Ascending aorta (tissue), 2 donors: Measurements from ENCODE around the gene EEF2. TPM values are rescaled to one million over a fixed set of nuclear protein-coding genes. Genes with fewer than 3 reads are reported as not detected.

Source experiments
- DNase-seq, 2 donors: peaks; one replicate each; pipeline ENCODE4 v3.0.0-alpha.2; 2019; ENCODE audit warnings: low spot score in 2 of 2
- H3K27ac ChIP-seq, 2 donors: fragments of 200-600 bp; sonication (generic); one replicate each; pipeline ENCODE4 v1.5.1; 2016 to 2017; ENCODE audit warnings: mild to moderate bottlenecking in 1 of 2
- H3K27me3 ChIP-seq: fragments of 200-600 bp; sonication (generic); one replicate; pipeline ENCODE4 v1.5.1; 2017
- H3K36me3 ChIP-seq, 2 donors: fragments of 200-600 bp; sonication (generic); one replicate each; pipeline ENCODE4 v1.5.1; 2016
- H3K4me1 ChIP-seq, 2 donors: fragments of 200-600 bp; sonication (generic); one replicate each; pipeline ENCODE4 v1.5.1; 2016 to 2017; ENCODE audit warnings: mild to moderate bottlenecking in 1 of 2
- H3K4me3 ChIP-seq, 2 donors: fragments of 200-600 bp; sonication (generic); one replicate each; pipeline ENCODE4 v1.5.1; 2016 to 2017; ENCODE audit warnings: mild to moderate bottlenecking in 1 of 2
- H3K9me3 ChIP-seq, 2 donors: fragments of 200-600 bp; sonication (generic); one replicate each; pipeline ENCODE4 v1.5.1; 2016
- CTCF ChIP-seq, 3 experiments: fragments of 200-600 bp in 2 of 3; fragments of 450-650 bp in 1 of 3; sonication (generic) in 2 of 3; IDR thresholded peaks; one replicate each; pipeline ENCODE4 v1.5.1; 2016 to 2019; ENCODE audit warnings: antibody characterized with exemption in 3 of 3, mild to moderate bottlenecking in 1 of 3, moderate library complexity in 1 of 3
- intact Hi-C: fragments of 100-400 bp; cut with DNase I; formaldehyde crosslinking; loops from one replicate; pipeline ENCODE4 v1.15.1; 2023
- total RNA-seq: library from RNA; depleted of rRNA; stranded (reverse); fragments of >200 nt; gene quantifications from one replicate; pipeline ENCODE4 v1.1.0, GENCODE V29; 2016

The EEF2 gene
- total RNA-seq, 1 donor from 2014 or later = 1,544 TPM

- no peak for TF ChIP-seq CTCF (IDR thresholded peaks at IDR 0.05)
- Histone ChIP-seq H3K9me3 (no peaks in the 10 kb centered on the region), H3K4me3 (no peak overlapping the region), H3K27ac (no peak overlapping the region), H3K4me1 (no peaks in the 10 kb centered on the region), H3K36me3 (no peaks in the 10 kb centered on the region), H3K27me3 (no peaks in the 10 kb centered on the region)
- intact Hi-C loops = no loop called here
- DNase-seq = no peak
These were observed 10.3 kb upstream of the EEF2 start for GRCh38 chr19:3995607-3996006.

GRCh38 chr19:3990815-3991117, 5.5 kb upstream of the EEF2 start:
- Histone ChIP-seq H3K27ac (no peak overlapping the region), H3K27me3 (no peaks in the 10 kb centered on the region), H3K4me3 (no peak overlapping the region), H3K9me3 (no peaks in the 10 kb centered on the region), H3K4me1 (peaks cover 5 to 10% of the 10 kb centered on the region in 2 donors), H3K36me3 (no peaks in the 10 kb centered on the region)
- intact Hi-C loops = loop anchor here (1.0 kb wide), 2 partner anchors 17 to 71 kb away; partner anchors contain the start of gene PIAS4
- no peak for TF ChIP-seq CTCF (IDR thresholded peaks at IDR 0.05)
- no peak for DNase-seq

- no peaks in the 10 kb centered on the region for H3K9me3 ChIP-seq
- no peaks in the 10 kb centered on the region for H3K27me3 ChIP-seq
- peak overlapping the region in 1 of 2 donors; percentile 96 for H3K4me3 ChIP-seq
- TF ChIP-seq CTCF (IDR thresholded peaks at IDR 0.05) = peak; percentile 79 to 88 (median 83)
- no peak overlapping the region for H3K27ac ChIP-seq
- DNase-seq = peak in 1 of 2 donors; percentile 91
- H3K4me1 ChIP-seq = peaks cover 8 to 27% of the 10 kb centered on the region in 2 donors
- H3K36me3 ChIP-seq = peaks cover 14 to 16% of the 10 kb centered on the region in 2 donors
- intact Hi-C loops = loop anchor here (2.0 to 5.0 kb wide), 3 partner anchors 135 to 225 kb away; partner anchors contain the start of genes ANKRD24, MAP2K2, MRPL54 and SIRT6
These were observed 2.5 kb upstream of the EEF2 start for GRCh38 chr19:3987619-3988371.

- H3K9me3 ChIP-seq = no peaks in the 10 kb centered on the region
- no peak for DNase-seq
- peak; percentile 52 to 76 (median 63) for TF ChIP-seq CTCF (IDR thresholded peaks at IDR 0.05)
- H3K27me3 ChIP-seq = no peaks in the 10 kb centered on the region
- H3K4me3 ChIP-seq = peak overlapping the region; percentile 89 to 96
- peak overlapping the region in 1 of 2 donors; percentile 52 for H3K27ac ChIP-seq
- peaks cover 28 to 29% of the 10 kb centered on the region in 2 donors for H3K36me3 ChIP-seq
- intact Hi-C loops = loop anchor here (1.0 to 5.0 kb wide), 4 partner anchors 136 to 224 kb away; partner anchors contain the start of genes ANKRD24, MAP2K2, MRPL54 and SIRT6
- peaks cover 8 to 27% of the 10 kb centered on the region in 2 donors for H3K4me1 ChIP-seq
These were observed 1.2 kb upstream of the EEF2 start for GRCh38 chr19:3986260-3987041.

GRCh38 chr19:3985643-3986259, 488 bp upstream of the EEF2 start:
- no peaks in the 10 kb centered on the region for H3K27me3 ChIP-seq
- peak overlapping the region; percentile 52 to 98 for H3K27ac ChIP-seq
- H3K4me3 ChIP-seq = peak overlapping the region; percentile 89 to 96
- intact Hi-C loops = loop anchor here (1.0 to 5.0 kb wide), 6 partner anchors 14 to 223 kb away; partner anchors contain the start of genes ANKRD24, DAPK3, MAP2K2 and MRPL54
- peaks cover 35 to 36% of the 10 kb centered on the region in 2 donors for H3K36me3 ChIP-seq
- no peak for DNase-seq
- peaks cover 8 to 27% of the 10 kb centered on the region in 2 donors for H3K4me1 ChIP-seq
- TF ChIP-seq CTCF (IDR thresholded peaks at IDR 0.05) = no peak
- no peaks in the 10 kb centered on the region for H3K9me3 ChIP-seq
